HG03354 (cell line): ENCODE measurements around the gene CTNS.

Experiments
- ATAC-seq: cut with Tn5 transposase; IDR thresholded peaks from one replicate; pipeline ENCODE4 v1.9.1; 2021; ENCODE audit warnings: mild to moderate bottlenecking; ENCODE audit not compliant: unreplicated experiment, poor library complexity, severe bottlenecking

The CTNS gene

DNA sequence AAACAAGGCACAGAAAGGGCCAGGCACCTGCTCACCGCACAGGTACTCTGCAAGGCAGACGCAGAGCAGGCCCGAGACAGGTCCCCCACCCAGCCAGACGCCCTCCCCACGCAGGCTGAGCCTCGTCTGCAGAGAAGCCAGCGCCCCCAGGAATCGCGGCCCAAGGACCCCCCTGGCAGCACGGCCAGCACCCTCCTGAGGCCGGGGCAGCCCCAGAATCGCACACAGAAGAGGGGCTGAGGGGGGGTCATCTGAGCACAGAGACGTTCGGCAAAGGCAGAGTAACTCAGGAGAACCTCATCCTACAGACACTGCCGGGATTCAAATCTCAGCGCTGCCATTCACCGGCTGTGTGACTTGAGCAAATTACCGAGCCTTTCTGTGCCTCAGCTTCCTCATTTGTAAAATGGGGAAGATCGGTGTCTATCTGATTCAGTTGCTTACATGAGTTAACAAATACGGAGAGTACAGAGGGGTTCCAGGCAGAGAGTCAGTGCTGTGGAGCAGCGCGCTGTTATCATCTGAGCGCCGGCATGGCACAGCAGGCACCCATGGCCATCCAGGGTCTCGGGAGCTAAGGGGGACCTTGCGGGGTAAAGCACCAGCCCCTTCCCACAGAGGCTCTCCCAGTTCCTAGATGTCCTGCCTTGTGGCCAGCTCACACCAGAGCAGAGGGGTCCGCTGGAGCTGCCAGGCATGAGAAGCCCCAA, 42.4 kb downstream of the CTNS start:
- no peak for ATAC-seq

DNA sequence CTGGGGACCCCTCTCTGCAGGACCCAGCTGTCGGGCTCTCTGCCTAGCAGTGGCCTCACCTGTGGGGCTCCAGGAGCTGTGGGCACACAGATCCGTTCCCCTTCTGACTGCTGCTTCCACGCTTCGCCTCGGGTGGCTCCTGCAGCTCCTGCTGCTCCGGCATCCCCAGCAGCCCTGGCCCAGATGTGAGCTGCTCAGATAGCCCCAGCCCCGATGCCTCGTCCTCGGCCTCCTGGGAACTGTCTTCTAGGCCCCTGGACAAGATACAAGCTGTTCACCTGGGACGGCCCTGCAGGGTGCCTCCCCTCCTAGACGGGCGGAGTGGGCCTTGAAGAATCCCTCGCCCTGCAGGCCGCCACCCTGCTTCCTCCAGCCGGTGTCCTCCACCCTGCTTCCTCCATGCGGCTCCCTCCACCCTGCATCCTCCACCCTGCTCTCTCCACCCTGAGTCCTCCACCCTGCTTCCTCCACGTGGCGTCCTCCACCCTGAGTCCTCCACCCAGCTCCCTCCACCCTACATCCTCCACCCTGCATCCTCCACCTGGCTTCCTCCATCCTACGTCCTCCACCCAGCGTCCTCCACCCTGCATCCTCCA, 43.1 kb downstream of the CTNS start:
- ATAC-seq, result no peak

DNA sequence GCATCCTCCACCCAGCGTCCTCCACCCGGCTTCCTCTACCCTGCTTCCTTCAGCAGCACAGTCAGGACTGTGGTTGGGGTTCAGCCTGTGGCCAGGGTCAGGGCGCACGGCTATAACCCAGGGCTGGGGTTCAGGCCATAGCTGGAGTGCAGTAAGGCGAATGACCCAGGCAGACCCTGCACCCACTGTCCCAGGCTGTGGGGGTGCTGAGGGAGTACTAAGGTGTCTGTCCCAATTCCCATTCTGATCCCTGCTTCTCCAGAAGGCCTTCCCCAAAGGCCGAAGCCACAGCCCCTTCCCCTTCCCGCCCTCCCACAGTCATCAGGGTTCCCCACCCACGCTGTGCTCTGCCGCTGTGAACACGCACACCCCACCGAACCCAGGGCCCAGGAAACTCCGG, 44.5 kb downstream of the CTNS start:
- ATAC-seq, result no peak

DNA sequence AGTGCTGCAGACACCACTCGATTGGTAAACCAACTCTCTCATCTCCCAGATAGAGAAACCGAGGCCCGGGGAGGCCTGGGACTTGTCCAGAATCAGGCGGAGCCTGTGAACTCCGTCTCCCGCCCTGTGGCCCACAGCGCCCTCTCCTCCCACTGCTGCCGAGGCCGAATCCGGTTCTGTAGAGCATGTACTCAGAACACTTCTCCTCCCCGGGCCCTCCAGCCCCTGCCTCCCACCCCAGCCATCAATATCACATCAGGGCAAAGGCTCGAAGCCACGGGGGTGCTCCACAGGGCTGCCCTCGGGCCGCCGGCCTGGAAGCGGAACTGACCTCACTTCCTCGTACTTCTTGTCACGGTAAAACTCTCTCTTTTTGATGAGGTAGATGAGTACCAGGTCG, 45.0 kb downstream of the CTNS start:
- ATAC-seq, result no peak

DNA sequence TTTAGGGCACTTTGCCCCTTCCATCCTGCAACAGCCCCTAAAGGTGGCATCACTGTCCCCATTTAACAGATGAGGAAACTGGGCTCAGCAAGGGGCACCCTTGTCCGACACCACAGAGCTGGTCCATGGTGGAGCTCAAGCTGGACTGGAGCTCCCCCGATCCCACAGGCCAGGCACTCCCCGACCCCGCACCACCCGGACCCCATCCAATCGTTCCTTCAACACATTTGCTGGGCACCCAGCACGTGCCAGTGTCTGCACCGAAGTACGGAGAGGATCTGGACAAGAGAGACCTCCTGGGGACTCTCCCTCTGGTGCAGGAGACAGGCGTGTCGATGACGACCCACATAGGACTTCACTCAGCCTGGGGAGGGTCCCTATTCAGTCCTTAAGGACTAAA, 45.5 kb downstream of the CTNS start:
- ATAC-seq, result no peak

DNA sequence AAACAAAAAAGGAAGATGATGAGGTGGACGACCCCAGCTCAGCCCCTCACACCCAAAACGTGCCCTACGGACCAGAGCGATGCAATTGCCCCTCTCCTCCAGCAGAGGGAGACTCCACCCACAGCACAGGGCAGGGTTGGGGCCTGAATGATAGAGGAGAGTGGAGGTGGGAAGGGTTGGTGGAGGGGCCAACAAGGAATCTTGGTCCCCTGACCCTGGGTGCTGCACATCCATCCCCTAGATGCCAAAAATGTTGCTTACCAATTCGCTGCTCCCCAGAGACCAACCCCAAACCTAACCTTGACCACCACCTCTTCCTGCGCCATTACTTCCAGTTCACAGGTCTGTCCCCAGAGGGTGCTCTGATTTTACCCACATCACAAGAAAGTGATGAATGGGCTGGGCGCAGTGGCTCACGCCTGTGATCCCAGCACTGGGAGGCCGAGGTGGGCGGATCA, 46.5 kb downstream of the CTNS start:
- peak; percentile 63 for ATAC-seq

DNA sequence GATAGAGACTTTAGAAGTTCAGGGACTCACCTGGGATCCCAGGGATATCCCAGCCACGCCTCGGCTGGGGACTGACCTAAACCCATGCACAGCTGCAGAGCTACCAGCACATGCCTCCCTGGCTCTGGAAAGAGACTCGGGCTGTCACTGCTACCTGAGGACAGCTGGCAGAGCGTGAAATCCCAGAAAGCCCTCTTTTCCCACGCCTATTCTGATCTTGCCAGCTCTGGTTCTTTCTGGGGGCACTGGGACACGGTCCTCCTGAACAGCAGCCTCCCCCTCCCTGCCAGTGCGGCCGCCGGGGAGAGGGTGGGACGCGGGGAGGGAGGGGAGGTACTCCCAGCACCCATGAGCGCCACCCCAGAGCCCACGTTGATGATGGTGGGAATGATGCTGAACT, 48.6 kb downstream of the CTNS start:
- no peak for ATAC-seq

DNA sequence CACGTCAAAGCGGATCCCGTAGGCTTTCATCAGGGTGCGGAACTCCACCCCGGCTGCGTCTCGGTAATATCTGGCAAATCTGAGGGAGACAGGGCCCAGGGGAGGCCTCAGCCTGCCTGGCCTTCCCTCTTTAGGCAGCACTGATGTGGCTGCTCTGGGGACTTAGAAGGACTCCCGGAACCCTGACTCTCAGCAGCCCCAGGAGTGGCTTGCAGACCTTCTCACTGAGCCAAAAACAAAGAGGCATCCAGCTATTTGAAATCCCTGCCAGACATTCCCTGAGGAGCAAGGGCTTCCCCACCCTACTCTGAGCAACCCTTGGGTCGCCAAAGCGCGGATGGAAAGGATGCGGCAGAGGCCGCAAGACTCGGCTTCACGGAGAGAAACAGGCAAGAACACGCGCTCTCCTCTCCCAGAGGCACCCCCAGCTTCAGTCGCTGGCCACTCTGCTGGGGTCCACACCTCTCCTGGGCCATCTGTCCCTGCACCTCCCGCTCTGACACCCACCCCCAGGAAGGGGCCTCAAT, 51.5 kb downstream of the CTNS start:
- ATAC-seq, result no peak

DNA sequence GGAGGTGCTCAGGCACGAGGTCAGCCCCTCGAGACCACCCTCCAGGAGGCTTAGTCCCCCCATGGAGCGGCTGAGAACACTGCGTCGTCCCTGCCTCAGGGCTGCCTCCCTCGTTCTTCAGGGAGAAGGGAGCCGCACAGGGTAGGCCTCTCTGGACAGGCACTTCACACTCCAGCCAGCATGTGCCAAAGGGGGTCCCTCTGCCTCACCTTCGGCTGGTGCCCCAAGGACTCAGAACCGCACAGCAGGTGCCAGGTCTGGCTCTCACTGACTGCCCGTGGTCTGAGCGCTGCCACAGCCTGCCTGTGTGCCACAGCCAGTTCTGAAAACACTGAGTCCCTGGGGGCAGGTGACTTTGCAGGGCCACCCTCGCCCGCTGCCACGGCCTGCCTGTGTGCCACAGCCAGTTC, 52.3 kb downstream of the CTNS start:
- no peak for ATAC-seq

DNA sequence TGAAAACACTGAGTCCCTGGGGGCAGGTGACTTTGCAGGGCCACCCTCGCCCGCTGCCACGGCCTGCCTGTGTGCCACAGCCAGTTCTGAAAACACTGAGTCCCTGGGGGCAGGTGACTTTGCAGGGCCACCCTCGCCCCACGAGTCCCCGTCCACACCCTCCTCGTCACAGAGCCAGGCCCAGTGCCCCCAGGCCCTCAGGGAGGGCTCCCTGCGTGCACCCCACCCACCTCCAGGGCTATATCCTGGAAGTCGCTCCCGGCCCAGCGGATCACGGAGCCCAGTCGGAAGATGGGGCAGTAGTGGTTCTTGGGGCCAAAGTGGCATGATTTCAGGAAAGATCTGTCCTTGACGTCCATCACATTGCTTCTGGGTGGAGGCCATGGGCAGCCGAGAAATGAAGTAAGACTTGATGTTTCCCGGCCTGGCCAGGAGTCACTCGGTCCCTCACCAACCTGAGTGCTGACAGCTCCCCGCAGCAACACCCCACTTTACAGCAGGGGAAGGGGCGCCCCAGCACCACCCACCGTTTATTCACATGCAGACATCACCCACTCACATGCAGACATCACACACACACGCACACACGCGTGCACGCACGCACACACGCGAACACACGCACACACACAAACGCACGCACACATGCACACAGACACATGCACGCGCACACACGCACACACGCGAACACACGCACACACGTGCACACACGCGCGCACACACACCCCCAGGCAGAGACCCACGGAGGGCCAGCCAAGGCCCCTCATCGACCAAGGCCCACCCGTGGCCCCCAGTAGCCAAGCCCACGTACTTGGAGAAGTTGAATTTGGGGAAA, 52.9 kb downstream of the CTNS start:
- no peak for ATAC-seq

DNA sequence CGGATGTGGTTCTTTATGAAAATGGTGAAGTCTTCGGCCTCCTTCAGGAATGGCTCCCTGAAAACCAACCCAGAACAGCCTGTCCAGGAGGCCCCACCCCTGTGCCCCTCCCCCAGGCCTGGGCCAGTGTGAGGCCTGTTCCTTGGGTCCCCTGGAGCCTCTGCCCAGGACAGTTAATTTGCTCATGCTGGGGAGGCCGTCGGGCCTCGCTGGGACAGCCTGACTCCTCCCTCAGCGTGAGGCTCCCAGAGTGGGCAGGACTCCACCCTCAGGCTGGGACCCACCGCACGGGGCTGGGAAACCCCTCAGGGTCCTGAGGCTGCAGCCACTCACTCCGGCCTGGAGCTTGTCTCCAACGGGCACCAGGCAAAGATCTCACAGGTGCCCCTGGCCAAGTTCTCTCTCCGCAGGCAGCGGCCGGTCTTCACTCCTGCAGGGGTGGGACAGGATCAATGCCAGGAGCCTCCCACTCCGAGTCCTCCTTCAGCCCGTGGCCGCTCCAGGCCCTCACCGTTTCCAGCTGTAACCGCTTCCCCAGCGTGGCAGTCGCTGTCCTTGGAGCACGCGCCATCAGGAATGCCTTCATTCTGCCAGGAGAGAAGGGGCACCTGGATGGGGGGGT, 53.6 kb downstream of the CTNS start:
- no peak for ATAC-seq

DNA sequence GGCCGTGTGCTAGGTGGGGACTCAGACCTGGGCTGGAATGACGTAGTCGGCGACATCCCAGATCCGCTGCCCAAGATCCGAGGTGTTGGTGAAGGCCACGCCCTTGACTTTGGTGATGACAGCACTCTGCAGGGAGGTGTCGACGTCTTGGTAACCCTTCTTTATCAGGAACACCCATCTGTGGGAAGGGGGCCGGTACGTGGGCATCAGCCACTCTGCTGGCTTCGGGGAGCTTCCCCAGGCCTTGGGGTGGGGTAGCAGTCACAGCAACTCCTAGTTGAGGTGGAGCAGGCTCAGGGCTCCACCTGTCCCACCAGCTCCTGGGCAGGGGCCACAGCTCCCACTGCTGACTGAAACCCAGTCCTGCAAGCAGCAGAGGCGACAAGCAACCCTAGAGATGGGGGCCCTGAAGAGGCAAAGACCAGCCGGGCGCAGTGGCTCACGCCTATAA, 55.1 kb downstream of the CTNS start:
- no peak for ATAC-seq

DNA sequence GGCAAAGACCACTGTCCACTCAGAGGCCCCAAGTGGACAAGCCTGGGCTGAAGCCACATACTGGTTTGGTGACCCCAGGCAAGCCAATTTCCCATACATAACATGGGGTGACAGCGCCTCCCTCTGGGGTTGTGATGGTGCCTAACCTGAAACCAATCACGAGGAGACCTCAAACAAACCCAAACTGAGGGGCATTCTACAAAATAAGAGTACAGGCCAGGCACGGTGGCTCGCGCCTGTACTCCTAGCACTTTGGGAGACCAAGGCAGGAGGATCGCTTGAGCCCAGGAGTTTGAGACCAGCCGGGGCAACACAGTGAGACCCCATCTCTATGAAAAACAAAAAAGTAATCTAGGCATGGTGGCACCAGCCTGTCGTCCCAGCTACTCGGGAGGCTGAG, 55.8 kb downstream of the CTNS start:
- ATAC-seq, result no peak

DNA sequence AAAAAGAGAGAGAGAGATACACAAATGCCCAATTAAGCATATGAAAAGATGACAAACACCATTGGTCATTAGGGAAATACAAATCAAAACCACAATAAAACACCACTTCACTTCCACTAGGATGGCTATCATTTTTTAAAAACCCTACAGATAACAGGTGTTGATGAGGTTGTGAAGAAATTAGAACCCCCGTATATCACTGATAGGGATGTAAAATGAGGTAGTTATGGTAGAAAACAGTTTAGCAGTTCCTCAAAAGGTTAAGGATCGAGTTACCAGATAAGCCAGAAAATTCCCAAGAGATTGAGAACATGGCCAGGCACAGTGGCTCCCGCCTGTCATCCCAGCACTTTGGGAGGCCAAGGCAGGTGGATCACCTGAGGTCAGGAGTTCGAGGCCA, 56.6 kb downstream of the CTNS start:
- ATAC-seq, result no peak

DNA sequence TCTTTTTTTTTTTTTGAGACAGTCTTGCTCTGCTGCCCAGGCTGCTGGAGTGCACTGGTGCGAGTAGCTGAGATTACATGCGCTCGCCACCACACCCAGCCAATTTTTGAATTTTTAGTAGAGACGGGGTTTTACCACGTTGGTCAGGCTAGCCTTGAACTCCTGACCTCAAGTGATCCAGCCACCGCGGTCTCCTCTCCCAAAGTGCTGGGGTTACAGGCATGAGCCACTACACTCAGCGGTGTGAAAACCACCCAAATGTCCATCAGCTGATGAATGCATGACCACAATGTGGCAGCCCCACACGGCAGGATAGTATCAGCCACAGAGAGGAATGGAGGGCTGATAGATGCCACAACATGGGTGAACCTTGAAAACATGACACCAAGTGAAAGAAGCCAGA, 57.3 kb downstream of the CTNS start:
- ATAC-seq, result peak; percentile 53

DNA sequence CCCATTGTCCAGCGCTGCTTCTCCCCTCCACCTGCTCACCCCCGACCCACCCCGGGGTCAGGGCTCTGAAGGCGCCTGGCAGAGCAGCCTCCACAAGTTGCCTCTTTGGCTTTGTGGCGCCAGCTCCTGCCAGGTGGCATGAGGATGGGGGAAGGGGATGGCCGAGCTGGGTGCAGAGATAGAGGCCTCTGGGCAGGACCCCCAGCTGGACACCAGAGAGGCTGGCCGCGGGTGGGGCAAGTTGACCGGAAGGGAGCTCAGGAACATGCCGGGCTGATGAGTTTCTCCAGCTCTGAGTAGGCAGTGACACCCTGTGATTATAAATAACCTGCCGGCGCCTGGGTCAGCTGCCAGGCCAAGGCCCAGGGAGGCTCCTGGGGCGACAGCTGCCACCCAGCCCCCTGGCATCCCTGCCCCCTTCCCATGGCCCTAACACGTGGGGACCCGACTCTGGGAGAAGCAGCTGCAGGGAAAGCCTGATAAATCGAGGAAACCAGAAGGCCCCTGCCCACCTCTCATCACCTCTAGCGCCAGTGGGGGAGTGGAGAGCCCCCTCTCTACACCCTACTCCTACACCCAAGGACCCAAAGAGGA, 58.7 kb downstream of the CTNS start:
- ATAC-seq, result no peak

DNA sequence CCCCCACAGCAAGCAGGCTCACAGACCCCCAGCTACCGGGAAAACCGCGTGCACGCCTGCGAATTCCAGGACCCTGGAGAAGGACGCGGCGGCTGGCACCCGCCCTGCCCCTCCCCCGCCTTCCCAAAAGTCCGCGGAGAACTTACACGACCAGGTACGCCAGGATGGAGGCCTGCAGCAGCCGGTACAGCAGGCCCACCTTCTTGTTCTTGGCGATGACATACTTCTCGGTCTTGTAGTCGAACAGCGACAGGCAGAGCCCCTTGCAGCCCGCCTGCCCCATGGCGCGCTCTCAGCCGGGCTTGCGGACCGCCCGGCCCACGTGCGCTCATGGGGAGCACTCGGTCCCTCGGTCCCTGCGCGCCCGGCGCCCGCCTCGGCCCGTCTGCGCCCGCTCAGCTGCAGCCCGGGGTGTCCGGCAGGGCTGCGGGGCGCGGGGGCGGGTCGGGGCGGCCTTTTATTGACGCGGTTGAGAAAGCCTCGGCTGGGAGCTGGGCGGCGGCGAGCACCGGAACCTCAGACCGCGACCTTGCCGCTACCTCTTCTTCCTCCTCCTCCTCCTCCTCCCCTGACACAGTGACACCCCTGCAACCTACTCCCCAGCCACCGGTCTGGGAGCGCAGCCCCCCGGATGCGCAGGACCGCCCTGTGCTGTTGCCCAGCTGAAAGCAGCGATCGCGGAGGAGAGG, 59.3 kb downstream of the CTNS start, which contains the start of gene P2RX5:
P2RX5 (minus strand) TSS at position 433 of the 689 bp plus-strand sequence; CDS start at position 283, 150 bp downstream.
- peak; percentile 37 for ATAC-seq

DNA sequence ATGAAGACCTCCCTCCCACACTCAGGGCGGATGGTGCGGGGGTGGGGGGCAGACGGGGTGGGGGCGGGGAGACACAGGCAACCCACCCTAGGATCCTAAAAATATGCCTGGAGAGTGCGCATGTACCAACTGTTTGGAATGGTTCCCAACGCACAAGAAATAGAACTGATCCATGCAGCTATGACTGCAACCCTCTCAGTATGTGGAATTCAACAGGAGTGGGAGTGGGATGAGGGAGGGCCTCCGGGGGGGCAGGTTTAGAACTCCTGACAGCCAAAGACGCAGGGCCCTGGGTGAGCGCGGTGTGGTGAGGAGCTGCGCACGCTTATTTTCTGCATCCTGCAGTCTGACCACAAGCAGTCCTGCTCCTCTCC, 60.5 kb downstream of the CTNS start:
- ATAC-seq, result no peak

DNA sequence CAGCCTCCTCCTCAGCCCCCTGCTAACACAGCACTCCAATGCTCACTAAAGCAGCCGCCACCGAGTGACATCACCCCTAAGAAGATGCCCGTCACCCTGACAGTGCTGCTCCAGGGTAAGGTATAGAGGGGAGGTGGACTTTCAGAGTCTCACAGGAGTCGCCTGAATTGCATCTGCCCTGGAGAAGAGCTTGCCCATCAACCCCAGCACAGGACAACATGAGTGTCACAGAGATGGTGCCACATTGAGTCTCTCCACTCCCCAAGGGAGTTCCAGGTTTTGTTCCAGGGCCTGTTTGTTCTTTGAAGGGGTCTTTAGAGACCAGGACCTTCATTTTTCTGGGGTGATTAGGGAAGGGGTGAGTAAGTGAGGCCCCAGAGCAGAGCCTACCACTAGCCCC, 61.6 kb downstream of the CTNS start:
- ATAC-seq, result no peak
